ENCODE results near the gene TTC34. TPM values are rescaled to one million over a fixed set of nuclear protein-coding genes. Genes with fewer than 3 reads are reported as not detected.

Gene TTC34
- total RNA-seq, 1 experiment from 2014 or later, result 1.3 TPM

DNA sequence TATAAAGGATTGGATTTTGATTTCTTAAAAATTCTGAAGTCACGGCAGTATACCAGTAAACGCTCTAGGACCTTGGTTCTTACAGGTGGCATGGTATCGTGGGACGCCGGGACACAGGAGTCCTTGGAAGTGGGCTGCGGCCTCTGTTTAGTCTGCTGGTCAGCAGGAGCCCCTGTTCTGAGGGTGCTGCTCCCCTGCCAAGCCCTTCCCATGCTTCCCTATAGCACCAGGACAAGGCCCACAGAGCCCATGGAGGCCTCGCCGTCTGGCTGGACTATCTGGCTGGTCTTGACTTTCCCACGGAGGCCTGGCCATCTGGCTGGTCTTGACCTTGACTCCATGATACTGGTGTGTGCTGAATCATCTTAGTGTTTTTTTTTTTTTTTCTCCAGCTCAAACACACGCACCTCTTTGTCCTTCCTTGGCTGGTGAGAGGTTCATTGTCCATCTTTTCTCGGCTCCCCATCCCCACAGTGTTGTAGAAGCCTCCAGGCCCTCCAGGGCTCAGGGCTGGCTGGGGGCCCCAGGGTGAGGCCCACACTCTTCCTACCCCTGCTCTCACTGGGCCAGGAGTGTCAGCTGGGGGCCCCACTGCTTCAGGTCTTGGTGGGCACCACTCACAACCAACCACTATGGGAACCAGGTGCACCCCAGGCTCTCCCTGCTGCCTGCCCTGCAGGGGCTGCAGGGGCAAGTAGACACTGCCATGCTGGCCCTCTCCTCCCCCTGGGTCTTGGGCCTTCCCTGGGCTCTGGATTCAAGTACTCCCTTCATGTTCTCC lies 16.5 kb upstream of the TTC34 start:
- Histone ChIP-seq H4K20me1 (ENCODE audit: insufficient read depth) (no peaks in the 10 kb centered on the region), H3K79me2 (ENCODE audit: insufficient read depth, low read length) (no peaks in the 10 kb centered on the region), H3K27me3 (ENCODE audit: insufficient read depth, low read length) (no peaks in the 10 kb centered on the region), H2AFZ (ENCODE audit: low read depth, low read length, poor library complexity, severe bottlenecking) (no peak overlapping the region), H3K9me2 (ENCODE audit: insufficient read depth) (no peaks in the 10 kb centered on the region), H3K36me3 (ENCODE audit: control insufficient read depth in 1 of 2, insufficient read depth in 2 of 2, low read length in 2 of 2) (no peaks in the 10 kb centered on the region), H3K9ac (ENCODE audit: low read length) (no peak overlapping the region), H3K27ac (ENCODE audit: low read depth, low read length) (no peak overlapping the region), H3K4me1 (ENCODE audit: control insufficient read depth in 1 of 2, insufficient read depth in 2 of 2, low read length in 2 of 2) (0 out of 4 replicates have a peak, but pooled peaks cover 0 to 2% of the 10 kb centered on the region in 2 experiments), H3K4me3 (replicated peaks in 1 of 2; ENCODE audit: low read depth in 1 of 2, low read length in 2 of 2) (no peak overlapping the region), H3K9me3 (ENCODE audit: control insufficient read depth in 1 of 2, insufficient read depth in 1 of 2, low read depth in 1 of 2, low read length in 2 of 2) (no peaks in the 10 kb centered on the region), H3K4me2 (ENCODE audit: low read length) (no peak overlapping the region)
- ChIA-PET POLR2A (no interaction called here), CTCF (no interaction called here), RAD21 (ENCODE audit: low non-redundant PET in 1 of 2, low total read pairs in 2 of 2, uncharacterized antibody in 2 of 2, unreplicated experiment in 2 of 2) (no interaction called here)
- BruUV-seq (replicated peaks), result no TSS peak
- ATAC-seq (no peak), DNase-seq (ENCODE audit: low read depth, low spot score) (no peak)
- TF ChIP-seq RAD21 (IDR thresholded peaks at IDR 0.05; ENCODE audit: low read depth), result no peak
- no peak for TF ChIP-seq JUND (IDR thresholded peaks at IDR 0.05)
- no peak for TF ChIP-seq SP1 (IDR thresholded peaks at IDR 0.05; ENCODE audit: low read depth)
- TF ChIP-seq POLR2AphosphoS5 (IDR thresholded peaks at IDR 0.05; ENCODE audit: low read depth, low read length), result no peak
- no peak for TF ChIP-seq EZH2 (IDR thresholded peaks at IDR 0.05)
- no peak for TF ChIP-seq YY1 (IDR thresholded peaks at IDR 0.05; ENCODE audit: extremely low read depth, insufficient replicate concordance, low read depth, low read length)
- TF ChIP-seq CEBPB (IDR thresholded peaks at IDR 0.05; ENCODE audit: low read depth), result no peak
- no peak for TF ChIP-seq EGR1 (IDR thresholded peaks at IDR 0.05; ENCODE audit: low read depth)
- intact Hi-C loops (cut with micrococcal nuclease), result no loop called here

DNA sequence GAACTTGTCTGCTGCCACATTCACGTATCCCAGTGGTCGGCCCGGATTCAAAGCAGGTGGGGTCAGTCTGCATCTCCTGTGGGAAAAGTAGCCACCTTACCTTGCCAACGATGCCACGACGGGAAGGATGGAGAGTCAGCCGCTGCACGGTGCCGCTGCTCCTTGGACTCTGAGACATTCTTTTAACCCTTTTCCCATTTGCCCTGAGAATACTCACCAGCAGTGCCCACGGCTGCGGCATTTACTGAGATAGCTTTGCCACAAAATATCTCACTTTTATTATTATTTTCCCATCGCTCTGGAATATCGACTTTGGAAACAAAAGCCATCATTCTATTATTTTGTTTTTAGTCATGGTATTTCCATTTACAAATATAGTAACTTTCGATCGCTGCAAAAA lies 15.3 kb upstream of the TTC34 start:
- H3K36me3 ChIP-seq (ENCODE audit: control insufficient read depth in 1 of 2, insufficient read depth in 2 of 2, low read length in 2 of 2), result no peaks in the 10 kb centered on the region
- H3K79me2 ChIP-seq (ENCODE audit: insufficient read depth, low read length), result no peaks in the 10 kb centered on the region
- RAD21 ChIA-PET (ENCODE audit: low non-redundant PET in 1 of 2, low total read pairs in 2 of 2, uncharacterized antibody in 2 of 2, unreplicated experiment in 2 of 2), result no interaction called here
- H3K9me3 ChIP-seq (ENCODE audit: control insufficient read depth in 1 of 2, insufficient read depth in 1 of 2, low read depth in 1 of 2, low read length in 2 of 2), result 0 out of 4 replicates have a peak, but pooled peaks cover 0 to 3% of the 10 kb centered on the region in 2 experiments
- ATAC-seq (no peak), DNase-seq (ENCODE audit: low read depth, low spot score) (no peak)
- intact Hi-C loops (cut with micrococcal nuclease), result no loop called here
- no TSS peak for BruUV-seq (replicated peaks)
- no peak overlapping the region for H2AFZ ChIP-seq (ENCODE audit: low read depth, low read length, poor library complexity, severe bottlenecking)
- H3K4me1 ChIP-seq (ENCODE audit: control insufficient read depth in 1 of 2, insufficient read depth in 2 of 2, low read length in 2 of 2), result 0 out of 4 replicates have a peak, but pooled peaks cover 0 to 1% of the 10 kb centered on the region in 2 experiments
- H3K4me2 ChIP-seq (ENCODE audit: low read length), result no peak overlapping the region
- TF ChIP-seq, protein P1, sequence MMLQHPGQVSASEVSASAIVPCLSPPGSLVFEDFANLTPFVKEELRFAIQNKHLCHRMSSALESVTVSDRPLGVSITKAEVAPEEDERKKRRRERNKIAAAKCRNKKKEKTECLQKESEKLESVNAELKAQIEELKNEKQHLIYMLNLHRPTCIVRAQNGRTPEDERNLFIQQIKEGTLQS (IDR thresholded peaks at IDR 0.05), result no peak
- no peak overlapping the region for H3K27ac ChIP-seq (ENCODE audit: low read depth, low read length)
- CTCF ChIA-PET, result no interaction called here
- no peak overlapping the region for H3K9ac ChIP-seq (ENCODE audit: low read length)
- H3K4me3 ChIP-seq (replicated peaks in 1 of 2; ENCODE audit: low read depth in 1 of 2, low read length in 2 of 2), result no peak overlapping the region
- H3K27me3 ChIP-seq (ENCODE audit: insufficient read depth, low read length), result no peaks in the 10 kb centered on the region
- no peaks in the 10 kb centered on the region for H4K20me1 ChIP-seq (ENCODE audit: insufficient read depth)
- POLR2A ChIA-PET, result no interaction called here
- H3K9me2 ChIP-seq (ENCODE audit: insufficient read depth), result no peaks in the 10 kb centered on the region
